Measurements from ENCODE around the gene CYP24A1. TPM values are rescaled to one million over a fixed set of nuclear protein-coding genes. Genes with fewer than 3 reads are reported as not detected.
"Not testable (repeated sequence)": the region's sequence is repeated elsewhere in the genome, so short reads cannot be mapped to it uniquely, and the experiment has no call there.

Gene CYP24A1
- total RNA-seq, 1 experiment from 2014 or later: 0.21 TPM

GRCh38 chr20:54134445-54135220, 39.2 kb downstream of the CYP24A1 start:
- peak; percentile 65 for DNase-seq (ENCODE audit: low spot score)

GRCh38 chr20:54133434-54134427, 40.1 kb downstream of the CYP24A1 start:
- peak; percentile 69 for DNase-seq (ENCODE audit: low spot score)

GRCh38 chr20:54132612-54133433, 41.0 kb downstream of the CYP24A1 start:
- peak; percentile 90 for DNase-seq (ENCODE audit: low spot score)

- no peak for DNase-seq (ENCODE audit: low spot score)
These were observed 41.8 kb downstream of the CYP24A1 start for GRCh38 chr20:54131675-54132611.

GRCh38 chr20:54131125-54131524, 42.7 kb downstream of the CYP24A1 start:
- not testable (repeated sequence) for DNase-seq (ENCODE audit: low spot score)

- DNase-seq (ENCODE audit: low spot score): no peak
These were observed 44.4 kb downstream of the CYP24A1 start for GRCh38 chr20:54129350-54129749.

- DNase-seq (ENCODE audit: low spot score): no peak
These were observed 45.8 kb downstream of the CYP24A1 start for GRCh38 chr20:54127855-54128574.

- DNase-seq (ENCODE audit: low spot score): no peak
These were observed 46.8 kb downstream of the CYP24A1 start for GRCh38 chr20:54126806-54127655.

- not testable (repeated sequence) for DNase-seq (ENCODE audit: low spot score)
These were observed 47.5 kb downstream of the CYP24A1 start for GRCh38 chr20:54126328-54126727.

GRCh38 chr20:54123587-54124180, 50.1 kb downstream of the CYP24A1 start:
- DNase-seq (ENCODE audit: low spot score): peak; percentile 99

- no peak for DNase-seq (ENCODE audit: low spot score)
These were observed 50.9 kb downstream of the CYP24A1 start for GRCh38 chr20:54122681-54123586.

- DNase-seq (ENCODE audit: low spot score): peak; percentile 62
These were observed 51.6 kb downstream of the CYP24A1 start for GRCh38 chr20:54122189-54122588.

GRCh38 chr20:54119744-54120143, 54.0 kb downstream of the CYP24A1 start:
- DNase-seq (ENCODE audit: low spot score): no peak

GRCh38 chr20:54118220-54119001, 55.4 kb downstream of the CYP24A1 start:
- no peak for DNase-seq (ENCODE audit: low spot score)

- no peak for DNase-seq (ENCODE audit: low spot score)
These were observed 57.1 kb downstream of the CYP24A1 start for GRCh38 chr20:54116550-54117235.

Data from A172 (cell line).